Panc1 (cell line): ENCODE results near the gene ZNF718. TPM values are rescaled to one million over a fixed set of nuclear protein-coding genes. Genes with fewer than 3 reads are reported as not detected.
"Not testable (repeated sequence)": the region's sequence is repeated elsewhere in the genome, so short reads cannot be mapped to it uniquely, and the experiment has no call there.

ENCODE experiments used
- ATAC-seq: fragments of 200-7000 bp; cut with Tn5 transposase; 2 replicates; pipeline ENCODE4 v1.9.1; 2020; ENCODE audit warnings: mild to moderate bottlenecking, moderate library complexity
- BruUV-seq: library from RNA; stranded (reverse); fragments of 400-500 nt; replicated peaks from 2 replicates; lab custom pipeline; 2021; lab: Mats Ljungman, UMichigan
- CTCF ChIA-PET: fragments of 300-600 bp; sonication (Branson Sonifier 250); formaldehyde crosslinking; loops from one replicate; lab custom pipeline; 2022; ENCODE audit warnings: antibody characterized with exemption; lab: Charles Lee
- POLR2A ChIA-PET: fragments of 300-600 bp; sonication (Branson Sonifier 250); formaldehyde crosslinking; loops from one replicate; lab custom pipeline; 2022; ENCODE audit warnings: antibody characterized with exemption; lab: Charles Lee
- DNase-seq: peaks from one replicate; pipeline ENCODE4 v3.0.0-alpha.2; 2010; ENCODE audit warnings: low read depth, low spot score
- H3K27ac ChIP-seq: 2 replicates; pipeline ENCODE4 v1.5.1; 2011; ENCODE audit warnings: mild to moderate bottlenecking, low read length, inconsistent platforms
- H3K27me3 ChIP-seq: fragments of 200-500 bp; sonication (Bioruptor generic); 2 replicates; pipeline ENCODE4 v1.6.0; 2014; ENCODE audit warnings: low read length, inconsistent platforms; ENCODE audit not compliant: control insufficient read depth, insufficient read depth
- H3K36me3 ChIP-seq: fragments of 200-500 bp; sonication (Bioruptor generic); 2 replicates; pipeline ENCODE4 v1.5.1; 2014; ENCODE audit warnings: inconsistent platforms, mild to moderate bottlenecking, low read length, moderate library complexity; ENCODE audit not compliant: control insufficient read depth, insufficient read depth
- H3K4me1 ChIP-seq: 2 replicates; pipeline ENCODE4 v1.5.1; 2011; ENCODE audit warnings: inconsistent platforms, mild to moderate bottlenecking, low read length, moderate library complexity; ENCODE audit not compliant: control insufficient read depth, insufficient read depth
- H3K4me3 ChIP-seq, 2 experiments: 2 replicates each; pipeline ENCODE4 v1.5.1; 2011 to 2012; ENCODE audit warnings: low read depth in 2 of 2, low read length in 2 of 2, mild to moderate bottlenecking in 2 of 2, inconsistent platforms in 1 of 2, moderate library complexity in 1 of 2
- H3K9me3 ChIP-seq: fragments of 200-500 bp; sonication (Bioruptor generic); 2 replicates; pipeline ENCODE4 v1.5.1; 2014; ENCODE audit warnings: low read depth, mild to moderate bottlenecking, inconsistent platforms, low read length, moderate library complexity; ENCODE audit not compliant: control insufficient read depth, insufficient read depth
- POLR2AphosphoS5 ChIP-seq: IDR thresholded peaks from 2 replicates; pipeline ENCODE4 v1.6.1; 2012; ENCODE audit warnings: mild to moderate bottlenecking, low read depth, low read length, moderate library complexity
- SIN3A ChIP-seq: IDR thresholded peaks from 2 replicates; pipeline ENCODE4 v1.6.1; 2012; ENCODE audit warnings: low read depth, mild to moderate bottlenecking, low read length, moderate library complexity, borderline replicate concordance; ENCODE audit not compliant: insufficient read depth
- TCF7L2 ChIP-seq: IDR thresholded peaks from 2 replicates; pipeline ENCODE4 v1.6.1; 2011; ENCODE audit warnings: mild to moderate bottlenecking, low read depth, low read length, inconsistent platforms
- in situ Hi-C: cut with HindIII; loops from 2 replicates; pipeline ENCODE4 v1.10.0; 2016; ENCODE audit warnings: low sequenced_read_pairs, low pct_unique_long_range_greater_than_20kb
- intact Hi-C: fragments of 100-400 bp; cut with micrococcal nuclease; formaldehyde crosslinking; loops from one replicate; pipeline ENCODE4 v1.10.0; 2022; ENCODE audit not compliant: unreplicated experiment
- total RNA-seq: library from RNA; stranded (reverse); gene quantifications from one replicate; pipeline ENCODE4 v1.2.1, GENCODE V29; 2021; ENCODE audit not compliant: unreplicated experiment
- TF ChIP-seq, protein P1 (sequence below): fragments of 450-650 bp; IDR thresholded peaks from 2 replicates; pipeline ENCODE4 v1.5.1; 2017; ENCODE audit warnings: mild to moderate bottlenecking
- TF ChIP-seq, protein P2 (sequence below), 2 experiments: IDR thresholded peaks; 2 replicates each; pipeline ENCODE4 v1.6.1; 2011 to 2012; ENCODE audit warnings: low read depth in 2 of 2, control low read depth in 1 of 2, low read length in 1 of 2, mild to moderate bottlenecking in 1 of 2, moderate library complexity in 1 of 2; ENCODE audit not compliant: insufficient read depth in 1 of 2

ZNF718 gene
- total RNA-seq, 1 experiment from 2014 or later, result 3.6 TPM

DNA sequence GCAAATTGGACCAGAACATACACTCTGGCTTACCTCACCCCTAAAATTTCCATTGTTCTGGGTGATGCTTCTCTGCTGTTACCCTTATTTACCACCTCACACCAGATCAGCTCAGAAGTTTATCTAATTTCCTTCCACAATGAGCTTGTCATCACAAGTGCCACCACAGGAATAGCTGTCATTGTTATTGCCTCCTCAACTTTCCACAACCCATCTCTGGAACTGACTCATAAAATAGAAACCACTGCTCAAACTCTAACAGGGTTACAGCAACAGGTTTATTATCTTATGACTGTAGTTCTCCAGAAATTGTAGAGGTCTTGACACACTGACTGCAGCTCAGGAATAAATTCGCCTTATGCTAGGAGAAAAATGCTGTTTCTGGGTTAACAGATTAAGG lies 52.7 kb downstream of the ZNF718 start:
- H3K27me3 ChIP-seq, result no peaks in the 10 kb centered on the region
- H3K9me3 ChIP-seq, result peaks cover 14% of the 10 kb centered on the region
- TF ChIP-seq, protein P1, sequence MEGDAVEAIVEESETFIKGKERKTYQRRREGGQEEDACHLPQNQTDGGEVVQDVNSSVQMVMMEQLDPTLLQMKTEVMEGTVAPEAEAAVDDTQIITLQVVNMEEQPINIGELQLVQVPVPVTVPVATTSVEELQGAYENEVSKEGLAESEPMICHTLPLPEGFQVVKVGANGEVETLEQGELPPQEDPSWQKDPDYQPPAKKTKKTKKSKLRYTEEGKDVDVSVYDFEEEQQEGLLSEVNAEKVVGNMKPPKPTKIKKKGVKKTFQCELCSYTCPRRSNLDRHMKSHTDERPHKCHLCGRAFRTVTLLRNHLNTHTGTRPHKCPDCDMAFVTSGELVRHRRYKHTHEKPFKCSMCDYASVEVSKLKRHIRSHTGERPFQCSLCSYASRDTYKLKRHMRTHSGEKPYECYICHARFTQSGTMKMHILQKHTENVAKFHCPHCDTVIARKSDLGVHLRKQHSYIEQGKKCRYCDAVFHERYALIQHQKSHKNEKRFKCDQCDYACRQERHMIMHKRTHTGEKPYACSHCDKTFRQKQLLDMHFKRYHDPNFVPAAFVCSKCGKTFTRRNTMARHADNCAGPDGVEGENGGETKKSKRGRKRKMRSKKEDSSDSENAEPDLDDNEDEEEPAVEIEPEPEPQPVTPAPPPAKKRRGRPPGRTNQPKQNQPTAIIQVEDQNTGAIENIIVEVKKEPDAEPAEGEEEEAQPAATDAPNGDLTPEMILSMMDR, result no peak
- TF ChIP-seq, protein P2, sequence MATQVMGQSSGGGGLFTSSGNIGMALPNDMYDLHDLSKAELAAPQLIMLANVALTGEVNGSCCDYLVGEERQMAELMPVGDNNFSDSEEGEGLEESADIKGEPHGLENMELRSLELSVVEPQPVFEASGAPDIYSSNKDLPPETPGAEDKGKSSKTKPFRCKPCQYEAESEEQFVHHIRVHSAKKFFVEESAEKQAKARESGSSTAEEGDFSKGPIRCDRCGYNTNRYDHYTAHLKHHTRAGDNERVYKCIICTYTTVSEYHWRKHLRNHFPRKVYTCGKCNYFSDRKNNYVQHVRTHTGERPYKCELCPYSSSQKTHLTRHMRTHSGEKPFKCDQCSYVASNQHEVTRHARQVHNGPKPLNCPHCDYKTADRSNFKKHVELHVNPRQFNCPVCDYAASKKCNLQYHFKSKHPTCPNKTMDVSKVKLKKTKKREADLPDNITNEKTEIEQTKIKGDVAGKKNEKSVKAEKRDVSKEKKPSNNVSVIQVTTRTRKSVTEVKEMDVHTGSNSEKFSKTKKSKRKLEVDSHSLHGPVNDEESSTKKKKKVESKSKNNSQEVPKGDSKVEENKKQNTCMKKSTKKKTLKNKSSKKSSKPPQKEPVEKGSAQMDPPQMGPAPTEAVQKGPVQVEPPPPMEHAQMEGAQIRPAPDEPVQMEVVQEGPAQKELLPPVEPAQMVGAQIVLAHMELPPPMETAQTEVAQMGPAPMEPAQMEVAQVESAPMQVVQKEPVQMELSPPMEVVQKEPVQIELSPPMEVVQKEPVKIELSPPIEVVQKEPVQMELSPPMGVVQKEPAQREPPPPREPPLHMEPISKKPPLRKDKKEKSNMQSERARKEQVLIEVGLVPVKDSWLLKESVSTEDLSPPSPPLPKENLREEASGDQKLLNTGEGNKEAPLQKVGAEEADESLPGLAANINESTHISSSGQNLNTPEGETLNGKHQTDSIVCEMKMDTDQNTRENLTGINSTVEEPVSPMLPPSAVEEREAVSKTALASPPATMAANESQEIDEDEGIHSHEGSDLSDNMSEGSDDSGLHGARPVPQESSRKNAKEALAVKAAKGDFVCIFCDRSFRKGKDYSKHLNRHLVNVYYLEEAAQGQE (IDR thresholded peaks at IDR 0.05; ENCODE audit: insufficient read depth in 1 of 2, low read depth in 2 of 2, low read length in 1 of 2), result no peak
- no peak for TF ChIP-seq POLR2AphosphoS5
- BruUV-seq, result no TSS peak
- ATAC-seq (no peak), DNase-seq (no peak)
- in situ Hi-C loops, result no loop called here
- H3K4me3 ChIP-seq, result no peak overlapping the region
- no peak overlapping the region for H3K27ac ChIP-seq
- H3K4me1 ChIP-seq, result no peaks in the 10 kb centered on the region
- intact Hi-C loops, result no loop called here
- ChIA-PET POLR2A (no interaction called here), CTCF (no interaction called here)
- H3K36me3 ChIP-seq, result no peaks in the 10 kb centered on the region

DNA sequence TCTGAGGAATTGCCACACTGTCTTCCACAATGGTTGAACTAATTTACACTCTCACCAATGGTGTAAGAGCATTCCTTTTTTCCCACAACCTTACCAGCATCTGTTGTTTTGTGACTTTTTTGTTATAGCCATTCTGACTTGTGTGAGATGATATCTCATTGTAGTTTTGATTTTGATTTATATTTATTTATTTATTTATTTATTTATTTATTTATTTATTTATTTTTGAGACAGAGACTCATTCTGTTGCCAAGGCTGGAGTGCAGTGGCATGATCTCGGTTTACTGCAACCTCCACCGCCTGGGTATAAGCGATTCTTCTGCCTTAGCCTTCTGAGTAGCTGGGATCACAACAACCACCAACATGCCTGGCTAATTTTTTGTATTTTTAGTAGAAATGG lies 57.9 kb downstream of the ZNF718 start:
- intact Hi-C loops, H3K4me3 ChIP-seq, H3K36me3 ChIP-seq, BruUV-seq, H3K27ac ChIP-seq, H3K4me1 ChIP-seq, in situ Hi-C loops, H3K27me3 ChIP-seq, DNase-seq, CTCF ChIA-PET, ATAC-seq, POLR2A ChIA-PET: not testable (repeated sequence)
- peaks cover 14% of the 10 kb centered on the region for H3K9me3 ChIP-seq

DNA sequence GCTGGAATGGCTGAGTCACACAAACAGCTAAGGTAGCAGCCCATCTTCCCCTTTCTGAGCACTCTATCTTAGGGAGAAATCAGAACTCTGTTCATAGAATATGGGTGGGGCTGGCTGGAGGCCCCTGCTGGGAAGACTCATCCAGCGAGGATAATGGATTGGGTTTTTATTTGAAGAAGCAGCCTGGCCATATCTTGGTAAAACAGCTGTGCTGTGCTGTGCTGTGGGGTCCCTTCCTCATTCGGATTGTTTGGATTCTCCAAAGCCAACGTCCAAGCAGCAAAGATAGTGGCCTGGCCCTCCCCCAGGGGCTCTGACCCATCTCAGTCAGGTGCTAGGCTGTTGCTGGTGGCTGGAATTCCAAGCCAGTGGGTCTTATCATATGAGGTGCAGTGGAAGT lies 63.8 kb downstream of the ZNF718 start:
- DNase-seq (no peak), ATAC-seq (no peak)
- no peaks in the 10 kb centered on the region for H3K36me3 ChIP-seq
- no TSS peak for BruUV-seq
- ChIA-PET POLR2A (no interaction called here), CTCF (no interaction called here)
- TF ChIP-seq TCF7L2 (no peak), SIN3A (no peak), POLR2AphosphoS5 (no peak)
- TF ChIP-seq, protein P2 (IDR thresholded peaks at IDR 0.05; ENCODE audit: insufficient read depth in 1 of 2, low read depth in 2 of 2, low read length in 1 of 2), result no peak
- TF ChIP-seq, protein P1, result no peak
- H3K4me1 ChIP-seq, result no peaks in the 10 kb centered on the region
- no peak overlapping the region for H3K4me3 ChIP-seq
- no peak overlapping the region for H3K27ac ChIP-seq
- in situ Hi-C loops (no loop called here), intact Hi-C loops (no loop called here)
- no peaks in the 10 kb centered on the region; the same call in 1 of the 2 replicates for H3K9me3 ChIP-seq
- no peaks in the 10 kb centered on the region for H3K27me3 ChIP-seq

DNA sequence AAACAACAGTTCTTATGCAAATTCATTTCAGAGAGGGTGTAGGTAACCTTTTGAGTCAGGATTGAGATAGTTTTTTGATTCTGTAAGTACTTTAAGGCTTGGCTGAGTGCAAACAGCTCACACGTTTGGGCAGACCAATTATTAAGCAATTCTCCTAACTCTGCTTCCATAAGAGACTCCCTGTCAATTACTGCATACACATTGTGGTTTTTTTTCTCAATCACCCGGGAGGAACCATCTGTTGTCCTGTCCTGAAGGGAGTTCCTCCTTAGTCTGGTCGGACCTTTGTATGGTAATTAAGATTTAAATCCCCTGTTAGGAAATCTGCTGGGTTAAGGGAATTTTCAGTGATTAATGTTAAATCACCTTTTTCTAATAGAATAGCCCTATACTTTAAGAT lies 70.9 kb downstream of the ZNF718 start:
- ATAC-seq, BruUV-seq, H3K36me3 ChIP-seq, CTCF ChIA-PET, H3K27ac ChIP-seq, H3K9me3 ChIP-seq, H3K4me1 ChIP-seq, POLR2A ChIA-PET, H3K27me3 ChIP-seq, in situ Hi-C loops, intact Hi-C loops, H3K4me3 ChIP-seq, DNase-seq: not testable (repeated sequence)
